Mucosa of rectum (tissue), 2 donors: ENCODE results near the gene DNAJC9.

Source experiments
- H3K27ac ChIP-seq, 2 donors: one replicate each; pipeline ENCODE4 v1.7.0; 2013; ENCODE audit warnings: inconsistent platforms in 2 of 2, low read depth in 2 of 2, low read length in 2 of 2
- H3K27me3 ChIP-seq, 2 donors: one replicate each; pipeline ENCODE4 v1.7.0; 2013; ENCODE audit warnings: low read length in 2 of 2; ENCODE audit not compliant: control insufficient read depth in 2 of 2, insufficient read depth in 2 of 2
- H3K36me3 ChIP-seq, 2 donors: one replicate each; pipeline ENCODE4 v1.7.0; 2013; ENCODE audit warnings: low read length in 2 of 2; ENCODE audit not compliant: control insufficient read depth in 2 of 2, insufficient read depth in 2 of 2
- H3K4me1 ChIP-seq, 2 donors: one replicate each; pipeline ENCODE4 v1.7.0; 2013; ENCODE audit warnings: low read length in 2 of 2, mild to moderate bottlenecking in 1 of 2; ENCODE audit not compliant: control insufficient read depth in 2 of 2, insufficient read depth in 2 of 2
- H3K4me3 ChIP-seq, 2 donors: one replicate each; pipeline ENCODE4 v1.7.0; 2013; ENCODE audit warnings: low read length in 2 of 2
- H3K9ac ChIP-seq, 2 donors: one replicate each; pipeline ENCODE4 v1.7.0; 2013; ENCODE audit warnings: low read length in 2 of 2, low read depth in 1 of 2, mild to moderate bottlenecking in 1 of 2
- H3K9me3 ChIP-seq, 2 donors: one replicate each; pipeline ENCODE4 v1.7.0; 2013; ENCODE audit warnings: low read length in 2 of 2; ENCODE audit not compliant: control insufficient read depth in 2 of 2
- donor health status: healthy.
- donor health status: Normal muscosa, but diverticular disease.

DNAJC9 gene, protein sequence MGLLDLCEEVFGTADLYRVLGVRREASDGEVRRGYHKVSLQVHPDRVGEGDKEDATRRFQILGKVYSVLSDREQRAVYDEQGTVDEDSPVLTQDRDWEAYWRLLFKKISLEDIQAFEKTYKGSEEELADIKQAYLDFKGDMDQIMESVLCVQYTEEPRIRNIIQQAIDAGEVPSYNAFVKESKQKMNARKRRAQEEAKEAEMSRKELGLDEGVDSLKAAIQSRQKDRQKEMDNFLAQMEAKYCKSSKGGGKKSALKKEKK

DNA sequence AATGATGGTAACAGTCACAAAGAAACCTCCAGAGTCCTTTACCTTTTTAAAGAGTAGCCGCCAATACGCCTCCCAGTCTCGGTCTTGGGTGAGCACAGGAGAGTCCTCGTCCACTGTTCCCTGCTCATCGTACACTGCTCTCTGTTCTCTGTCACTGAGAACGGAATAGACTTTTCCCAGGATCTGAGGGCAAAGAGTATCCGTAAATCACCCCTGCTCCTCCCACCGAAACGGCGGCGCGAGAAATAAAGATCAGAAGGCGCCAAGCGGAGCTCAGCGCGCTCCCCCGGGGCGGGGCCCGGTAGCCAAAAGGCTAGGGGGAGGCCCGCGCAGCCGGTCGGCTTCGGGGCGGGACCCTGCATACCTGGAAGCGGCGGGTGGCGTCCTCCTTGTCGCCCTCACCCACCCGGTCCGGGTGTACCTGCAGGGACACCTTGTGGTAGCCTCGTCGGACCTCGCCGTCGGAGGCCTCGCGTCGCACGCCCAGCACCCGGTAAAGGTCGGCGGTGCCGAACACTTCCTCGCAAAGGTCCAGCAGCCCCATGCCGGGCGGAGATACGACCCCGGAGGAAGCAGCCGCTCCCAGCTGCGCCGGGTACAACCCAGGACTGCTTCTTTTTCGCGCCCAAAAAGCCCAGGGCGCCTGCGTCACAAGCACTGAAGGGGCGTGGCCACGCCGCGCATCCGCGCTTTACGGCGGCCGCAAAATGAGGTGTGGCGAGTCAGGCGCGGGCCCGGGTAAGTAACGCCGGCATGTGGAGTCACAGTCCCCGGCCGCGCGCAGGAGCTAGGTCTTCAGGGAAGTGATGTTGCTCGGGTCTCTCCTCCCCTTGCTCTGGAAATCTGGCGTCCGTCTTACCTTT is at the start of gene DNAJC9:
TSS of gene DNAJC9 (minus strand) at position 610 of the 863 bp plus-strand sequence. CDS start at position 544, 66 bp downstream.
- no peaks in the 10 kb centered on the region for H3K9me3 ChIP-seq

DNA sequence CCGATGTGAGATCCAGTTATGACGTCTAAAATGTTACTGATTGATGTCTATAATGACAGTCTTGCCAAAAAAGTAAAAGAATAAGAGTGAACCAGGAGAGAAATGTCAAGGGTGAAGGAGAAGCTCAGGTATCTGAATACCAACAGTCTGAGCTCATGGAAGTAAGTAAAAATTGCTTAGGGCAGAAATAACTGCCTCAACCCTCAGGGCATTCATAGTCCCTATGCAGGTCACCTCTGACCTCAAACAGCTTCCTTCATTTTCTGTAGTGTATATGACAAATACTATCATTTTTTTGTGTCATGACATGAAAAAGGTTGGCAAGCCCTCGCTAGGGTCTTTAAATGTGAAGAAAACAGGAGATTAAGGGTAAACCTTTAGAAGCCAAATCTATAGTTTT is 46.4 kb upstream of the DNAJC9 start:
- Histone ChIP-seq H3K4me3 (no peak overlapping the region), H3K27ac (no peak overlapping the region), H3K9me3 (peaks cover 0 to 2% of the 10 kb centered on the region in 2 donors), H3K4me1 (no peaks in the 10 kb centered on the region), H3K36me3 (no peaks in the 10 kb centered on the region), H3K27me3 (no peaks in the 10 kb centered on the region), H3K9ac (no peak overlapping the region)

More for the DNA sequence above, at the start of gene DNAJC9:
- H3K36me3 ChIP-seq: peaks cover 28 to 37% of the 10 kb centered on the region in 2 donors
- peaks cover 20 to 24% of the 10 kb centered on the region in 2 donors for H3K4me1 ChIP-seq
- peak within 1 kb of the TSS; percentile 73 for H3K9ac ChIP-seq
- H3K27ac ChIP-seq: peak within 1 kb of the TSS; percentile 84 to 90
- H3K4me3 ChIP-seq: peak within 1 kb of the TSS; percentile 71 to 91
- H3K27me3 ChIP-seq: no peaks in the 10 kb centered on the region

DNA sequence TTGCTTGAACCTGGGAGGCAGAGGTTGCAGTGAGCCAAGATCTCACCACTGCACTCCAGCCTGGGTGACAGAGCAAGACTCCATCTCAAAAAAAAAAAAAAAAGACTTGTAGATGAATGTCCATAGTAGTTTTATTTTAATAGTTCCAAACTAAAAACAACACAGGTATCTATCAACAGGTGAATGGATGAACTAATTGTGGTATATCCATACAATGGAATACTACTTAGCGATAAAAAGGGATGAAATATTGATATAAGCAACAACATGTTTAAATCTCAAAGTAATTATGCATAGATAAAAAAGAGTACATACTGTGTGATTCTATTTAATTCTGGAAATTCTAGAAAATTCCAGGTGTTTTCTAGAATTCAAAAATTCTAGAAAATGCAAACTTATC is 42.9 kb upstream of the DNAJC9 start:
- no peaks in the 10 kb centered on the region for H3K4me1 ChIP-seq
- no peak overlapping the region for H3K9ac ChIP-seq
- H3K4me3 ChIP-seq: no peak overlapping the region
- no peaks in the 10 kb centered on the region for H3K27me3 ChIP-seq
- no peak overlapping the region for H3K27ac ChIP-seq
- H3K9me3 ChIP-seq: peaks cover 0 to 2% of the 10 kb centered on the region in 2 donors
- no peaks in the 10 kb centered on the region for H3K36me3 ChIP-seq

DNA sequence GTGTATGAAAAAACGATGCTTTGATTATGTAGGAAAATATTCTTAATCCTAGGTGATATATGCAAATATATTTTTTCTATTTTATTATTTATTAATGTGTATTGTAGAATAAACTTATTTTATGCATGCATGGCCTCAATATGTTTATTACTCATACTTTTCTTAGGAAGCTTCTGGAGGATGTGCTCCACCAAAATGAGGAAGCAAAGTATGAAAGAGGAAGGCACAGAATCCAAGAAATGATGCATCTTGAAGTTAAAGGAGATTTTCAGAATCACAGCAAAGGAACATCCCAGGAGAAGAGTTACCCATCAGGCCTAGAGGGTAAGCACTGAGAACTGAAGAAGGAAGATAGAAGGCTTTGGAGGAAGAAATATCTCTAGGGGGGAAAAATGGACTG is 40.4 kb upstream of the DNAJC9 start:
- H3K27ac ChIP-seq: no peak overlapping the region
- no peak overlapping the region for H3K9ac ChIP-seq
- H3K36me3 ChIP-seq: no peaks in the 10 kb centered on the region
- peaks cover 0 to 2% of the 10 kb centered on the region in 2 donors for H3K9me3 ChIP-seq
- H3K4me1 ChIP-seq: no peaks in the 10 kb centered on the region
- H3K27me3 ChIP-seq: no peaks in the 10 kb centered on the region
- H3K4me3 ChIP-seq: no peak overlapping the region

DNA sequence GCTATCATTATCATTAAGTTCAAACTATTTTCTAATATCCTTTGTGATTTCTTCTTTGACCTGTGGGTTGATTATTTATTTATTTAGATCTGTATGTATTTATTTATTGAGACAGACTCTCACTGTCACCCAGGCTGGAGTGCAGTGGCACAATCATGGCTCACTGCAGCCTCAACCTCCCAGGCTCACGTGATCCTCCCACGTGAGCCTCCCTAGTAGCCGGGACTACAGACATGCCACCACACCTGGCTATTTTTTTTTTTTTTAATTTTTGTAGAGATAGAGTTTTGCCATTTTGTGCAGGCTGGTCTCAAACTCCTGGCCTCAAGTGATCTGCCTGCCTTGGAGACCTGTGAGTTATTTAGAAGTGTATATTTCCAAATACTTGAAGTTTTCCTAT is 34.0 kb upstream of the DNAJC9 start:
- no peak overlapping the region for H3K9ac ChIP-seq
- no peaks in the 10 kb centered on the region for H3K27me3 ChIP-seq
- H3K4me1 ChIP-seq: no peaks in the 10 kb centered on the region
- H3K27ac ChIP-seq: no peak overlapping the region
- H3K36me3 ChIP-seq: no peaks in the 10 kb centered on the region
- no peak overlapping the region for H3K4me3 ChIP-seq
- H3K9me3 ChIP-seq: no peaks in the 10 kb centered on the region

DNA sequence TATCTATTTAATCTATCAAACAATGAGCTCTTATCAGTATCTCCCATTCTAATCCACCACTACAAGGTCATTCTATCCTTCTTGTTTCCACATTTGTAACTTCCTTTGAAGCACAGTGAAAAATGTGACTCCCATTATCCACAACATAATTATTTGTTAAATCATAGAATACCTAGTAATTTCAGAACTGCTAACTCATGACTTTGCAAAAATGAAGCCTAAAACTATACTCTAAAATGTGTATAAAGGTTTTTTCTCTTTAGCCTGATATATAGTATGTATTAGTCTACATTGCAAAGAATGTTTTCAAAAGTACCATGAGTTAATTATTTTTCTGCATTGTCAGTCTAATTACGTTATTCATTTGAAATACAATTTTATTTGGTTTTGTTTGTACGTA is 17.4 kb upstream of the DNAJC9 start:
- Histone ChIP-seq H3K9me3 (no peaks in the 10 kb centered on the region), H3K4me1 (no peaks in the 10 kb centered on the region), H3K27ac (no peak overlapping the region), H3K4me3 (no peak overlapping the region), H3K36me3 (no peaks in the 10 kb centered on the region), H3K27me3 (peaks cover 0 to 2% of the 10 kb centered on the region in 2 donors), H3K9ac (no peak overlapping the region)

DNA sequence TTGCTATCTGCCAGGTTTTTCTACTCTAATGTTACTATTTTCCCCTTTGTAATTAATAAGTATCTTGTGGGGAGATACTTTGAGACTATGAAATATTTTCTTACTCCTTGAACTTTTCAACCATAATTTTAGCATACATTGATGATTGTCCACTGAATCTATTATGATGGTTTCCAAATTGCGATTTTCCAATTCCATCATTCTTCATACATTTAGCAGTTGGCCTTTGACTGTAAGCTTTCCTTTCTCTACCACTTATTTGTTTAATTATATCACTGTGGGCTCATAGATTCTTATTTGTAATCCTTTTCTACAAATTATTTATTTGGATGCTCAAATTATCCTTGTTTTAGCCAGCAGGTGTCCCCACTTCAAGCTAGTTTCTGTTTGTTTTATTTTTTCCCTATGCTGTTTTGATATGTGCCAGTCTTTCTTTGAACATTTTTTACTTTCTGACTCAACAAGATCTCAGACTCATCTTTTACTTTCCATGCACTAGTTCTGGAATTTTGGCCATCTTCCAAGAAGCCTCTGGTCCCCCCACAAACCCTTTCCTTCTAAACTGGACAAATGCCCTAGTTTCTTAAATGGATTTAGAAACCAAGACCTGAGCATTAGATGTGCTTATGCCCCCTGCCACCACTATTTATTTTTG is 16.8 kb upstream of the DNAJC9 start:
- Histone ChIP-seq H3K9ac (no peak overlapping the region), H3K4me1 (no peaks in the 10 kb centered on the region), H3K4me3 (no peak overlapping the region), H3K27ac (no peak overlapping the region), H3K27me3 (no peaks in the 10 kb centered on the region), H3K9me3 (no peaks in the 10 kb centered on the region), H3K36me3 (no peaks in the 10 kb centered on the region)

DNA sequence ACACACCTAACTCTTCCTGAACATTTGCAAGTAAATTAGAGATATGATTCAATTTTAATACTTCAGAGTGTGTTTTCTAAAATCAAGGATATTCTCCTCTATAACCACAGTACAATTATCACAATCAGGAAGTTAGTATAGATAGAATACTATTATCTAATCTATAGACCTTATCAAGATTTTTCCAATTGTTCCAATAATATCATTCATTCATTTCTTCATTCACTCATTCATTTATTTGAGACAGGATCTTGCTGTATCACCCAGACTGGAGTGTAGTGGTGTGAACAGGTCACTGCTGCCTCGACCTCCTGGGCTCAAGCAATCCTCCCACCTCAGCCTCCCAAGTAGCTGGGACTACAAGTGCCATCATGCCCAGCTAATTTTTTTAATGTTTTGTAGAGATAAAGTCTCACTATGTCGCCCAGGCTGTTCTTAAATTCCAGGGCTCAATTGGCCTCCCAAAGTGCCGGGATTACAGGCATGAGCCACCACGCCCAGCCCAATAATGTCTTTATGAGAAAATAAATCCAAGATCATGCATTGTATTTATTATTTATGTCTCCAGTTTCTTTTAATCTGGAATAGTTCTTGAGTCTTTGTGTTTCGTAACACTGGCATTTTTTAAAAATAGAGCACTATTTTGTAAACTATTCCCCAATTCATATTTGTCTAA is 16.0 kb upstream of the DNAJC9 start:
- H3K27ac ChIP-seq: no peak overlapping the region
- H3K36me3 ChIP-seq: no peaks in the 10 kb centered on the region
- H3K9me3 ChIP-seq: no peaks in the 10 kb centered on the region
- no peaks in the 10 kb centered on the region for H3K27me3 ChIP-seq
- H3K9ac ChIP-seq: no peak overlapping the region
- no peak overlapping the region for H3K4me3 ChIP-seq
- no peaks in the 10 kb centered on the region for H3K4me1 ChIP-seq

DNA sequence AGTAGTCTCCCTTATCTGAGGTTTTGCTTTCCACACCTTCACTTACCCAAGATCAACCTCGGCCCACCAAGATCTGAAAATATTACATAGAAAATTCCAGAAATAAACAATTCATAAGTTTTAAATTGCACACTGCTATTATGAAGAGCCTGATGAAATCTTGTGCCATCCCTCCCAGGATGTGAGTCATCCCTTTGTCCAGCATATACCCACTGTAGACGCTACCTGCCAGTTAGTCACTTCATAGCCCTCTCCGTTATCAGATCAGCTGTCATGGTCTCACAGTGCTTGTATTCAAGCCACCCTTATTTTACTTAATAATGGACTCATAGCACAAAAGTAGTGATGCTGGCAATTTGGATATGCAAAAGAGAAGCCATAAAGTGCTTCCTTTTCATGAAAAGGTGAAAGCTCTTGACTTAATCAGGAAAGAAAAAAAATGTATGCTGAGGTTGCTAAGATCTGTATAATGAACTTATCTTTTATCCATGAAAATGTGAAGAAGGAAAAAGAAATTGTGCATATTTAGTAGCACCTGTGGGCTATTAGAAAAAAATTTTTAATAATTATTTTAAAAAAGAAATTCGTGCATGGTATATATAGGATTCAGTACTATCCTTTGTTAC is 15.2 kb upstream of the DNAJC9 start:
- Histone ChIP-seq H3K27me3 (no peaks in the 10 kb centered on the region), H3K36me3 (no peaks in the 10 kb centered on the region)

More for the DNA sequence above, 15.2 kb upstream of the DNAJC9 start:
- no peak overlapping the region for H3K9ac ChIP-seq
- no peaks in the 10 kb centered on the region for H3K4me1 ChIP-seq
- H3K27ac ChIP-seq: no peak overlapping the region
- H3K4me3 ChIP-seq: no peak overlapping the region
- no peaks in the 10 kb centered on the region for H3K9me3 ChIP-seq
